GM18909 (cell line): ENCODE results near the gene MYL6.
"Not testable (repeated sequence)": the region's sequence is repeated elsewhere in the genome, so short reads cannot be mapped to it uniquely, and the experiment has no call there.

Experiments
- ATAC-seq: cut with Tn5 transposase; IDR thresholded peaks from one replicate; pipeline ENCODE4 v1.9.1; 2021; ENCODE audit warnings: mild to moderate bottlenecking; ENCODE audit not compliant: unreplicated experiment, poor library complexity

MYL6 gene

GRCh38 chr12:56158029-56158925, at the start of gene MYL6:
TSS of gene MYL6 (plus strand) at chr12:56158359. CDS start at chr12:56158402, 43 bp downstream.
- ATAC-seq, result peak; percentile 84

DNA sequence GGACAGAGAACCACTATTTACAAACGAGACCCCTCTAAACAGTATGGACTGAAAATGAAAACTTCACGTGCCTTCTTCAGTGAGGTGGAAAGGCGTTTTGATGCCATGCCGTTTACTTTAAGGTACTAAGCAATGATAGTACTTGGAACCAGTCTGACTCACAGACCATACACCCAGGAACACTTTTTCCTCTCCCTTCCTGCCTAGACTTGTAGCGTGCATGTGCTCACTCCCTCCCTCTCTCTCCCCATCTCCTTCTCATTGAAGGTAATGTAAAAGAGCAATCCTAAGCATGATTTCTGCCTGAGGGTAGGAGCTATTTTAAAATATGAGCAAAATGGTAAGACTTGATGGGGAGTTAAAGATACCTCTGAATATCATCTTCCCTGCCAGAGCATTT, 47.6 kb upstream of the MYL6 start:
- no peak for ATAC-seq

DNA sequence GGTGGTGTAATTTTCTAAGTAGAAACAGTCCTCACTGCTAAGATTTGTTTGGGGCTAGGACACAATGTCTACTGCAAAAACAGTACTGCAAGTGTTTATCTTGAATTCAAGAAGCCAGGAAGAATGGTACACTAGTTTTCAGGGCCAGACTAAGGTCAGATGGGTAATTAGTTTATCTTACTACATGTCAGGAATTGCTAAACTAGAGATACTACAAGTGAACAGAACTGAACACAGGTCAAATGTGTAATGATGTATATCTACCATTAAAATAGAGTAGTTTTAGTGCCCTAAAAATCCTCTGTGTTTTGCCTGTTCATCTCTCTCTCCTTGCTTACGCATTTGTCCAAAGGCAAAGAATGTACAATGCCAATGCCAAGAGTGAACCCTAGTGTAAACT, 44.1 kb upstream of the MYL6 start:
- ATAC-seq, result no peak

DNA sequence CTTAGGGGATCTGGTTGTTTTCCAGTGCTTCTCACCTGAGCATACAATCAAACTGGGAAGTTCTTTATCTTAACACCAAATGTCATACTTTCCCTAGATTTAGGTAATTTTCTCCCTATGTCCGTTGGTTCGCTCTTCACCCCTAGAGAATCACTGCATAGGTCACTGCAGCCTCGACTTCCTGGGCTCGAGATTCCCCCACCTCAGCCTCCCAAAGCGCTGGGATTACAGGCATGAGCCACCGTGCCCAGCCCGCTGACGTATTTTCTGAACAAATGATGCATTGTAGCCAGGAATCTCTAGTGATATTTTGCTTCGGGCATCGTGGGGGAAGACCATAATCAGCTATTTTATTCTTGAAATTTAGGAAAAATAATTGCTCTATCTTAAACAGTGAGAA, 42.8 kb upstream of the MYL6 start:
- ATAC-seq, result no peak

GRCh38 chr12:56116267-56117081, 41.7 kb upstream of the MYL6 start, which contains the start of gene RPL41:
TSS of gene RPL41 (plus strand) at chr12:56116633.
- ATAC-seq, result peak; percentile 51

DNA sequence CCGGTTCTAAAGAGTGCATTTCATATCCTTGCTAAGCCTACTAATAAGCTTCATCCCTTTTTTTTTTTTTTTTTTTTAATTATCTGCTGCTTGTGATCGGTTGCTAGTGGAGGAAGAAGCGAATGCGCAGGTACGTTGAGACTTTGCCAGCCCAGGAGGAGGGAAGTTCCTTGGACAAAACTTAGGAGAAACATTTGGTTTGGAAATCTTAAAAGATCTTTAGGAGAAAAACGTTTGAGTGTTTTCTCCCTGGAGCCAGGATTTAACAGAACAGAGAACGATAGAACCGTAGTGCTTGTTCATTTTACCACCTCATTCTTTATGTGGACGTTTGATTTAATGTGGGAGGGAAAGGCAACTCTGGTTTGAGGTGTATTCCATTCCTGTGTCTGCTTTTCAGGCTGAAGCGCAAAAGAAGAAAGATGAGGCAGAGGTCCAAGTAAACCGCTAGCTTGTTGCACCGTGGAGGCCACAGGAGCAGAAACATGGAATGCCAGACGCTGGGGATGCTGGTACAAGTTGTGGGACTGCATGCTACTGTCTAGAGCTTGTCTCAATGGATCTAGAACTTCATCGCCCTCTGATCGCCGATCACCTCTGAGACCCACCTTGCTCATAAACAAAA, 41.0 kb upstream of the MYL6 start:
- ATAC-seq, result not testable (repeated sequence)

- ATAC-seq, result peak; percentile 82
Observed at GRCh38 chr12:56117778-56118687, 40.1 kb upstream of the MYL6 start, which contains the start of gene ZC3H10. TSS of gene ZC3H10 (plus strand) at chr12:56118266. CDS start at chr12:56120563, 2,297 bp downstream.

GRCh38 chr12:56118688-56119357, 39.3 kb upstream of the MYL6 start:
- ATAC-seq, result no peak

DNA sequence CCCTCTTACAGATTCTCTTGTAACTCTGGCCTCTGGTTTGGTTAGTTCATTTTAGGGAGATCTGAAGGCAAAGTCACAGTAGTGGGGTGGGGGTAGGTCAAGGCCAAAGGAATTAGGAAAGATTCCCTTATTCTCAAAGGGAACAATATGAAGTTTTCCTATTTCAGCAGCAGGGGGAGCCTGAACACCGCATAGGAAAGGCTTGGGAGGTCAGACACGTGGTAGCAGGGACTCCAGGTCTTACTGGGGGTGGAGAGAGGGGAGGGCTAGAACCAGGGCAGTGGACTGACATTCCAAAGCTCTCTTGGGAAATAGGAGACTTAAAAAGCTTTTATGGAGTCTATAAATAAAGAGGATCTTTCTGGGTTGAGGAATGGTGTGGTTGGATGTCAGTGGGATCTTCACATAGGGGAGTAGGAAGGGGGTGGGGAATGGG, 38.8 kb upstream of the MYL6 start:
- no peak for ATAC-seq

GRCh38 chr12:56120158-56120846, 37.9 kb upstream of the MYL6 start:
- ATAC-seq, result no peak

DNA sequence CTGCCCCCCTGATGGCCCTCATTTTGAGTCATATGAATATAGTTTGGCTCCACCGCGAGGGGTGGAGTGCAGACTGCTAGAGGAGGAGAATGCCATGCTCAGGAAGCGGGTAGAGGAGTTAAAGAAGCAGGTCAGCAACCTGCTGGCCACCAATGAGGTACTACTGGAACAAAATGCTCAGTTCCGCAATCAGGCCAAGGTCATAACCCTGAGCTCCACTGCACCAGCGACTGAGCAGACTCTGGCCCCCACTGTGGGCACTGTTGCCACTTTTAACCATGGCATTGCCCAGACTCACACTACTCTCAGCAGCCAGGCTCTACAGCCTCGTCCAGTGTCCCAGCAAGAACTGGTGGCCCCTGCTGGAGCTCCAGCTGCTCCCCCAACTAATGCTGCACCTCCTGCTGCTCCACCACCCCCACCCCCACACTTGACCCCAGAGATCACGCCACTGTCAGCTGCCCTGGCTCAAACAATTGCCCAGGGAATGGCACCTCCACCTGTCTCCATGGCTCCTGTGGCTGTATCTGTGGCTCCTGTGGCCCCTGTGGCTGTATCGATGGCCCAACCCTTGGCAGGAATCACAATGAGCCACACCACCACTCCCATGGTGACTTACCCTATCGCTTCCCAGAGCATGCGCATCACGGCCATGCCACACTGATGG, 36.8 kb upstream of the MYL6 start:
- ATAC-seq, result no peak

GRCh38 chr12:56122637-56123036, 35.5 kb upstream of the MYL6 start:
- no peak for ATAC-seq

GRCh38 chr12:56124133-56124532, 34.0 kb upstream of the MYL6 start:
- ATAC-seq, result no peak

DNA sequence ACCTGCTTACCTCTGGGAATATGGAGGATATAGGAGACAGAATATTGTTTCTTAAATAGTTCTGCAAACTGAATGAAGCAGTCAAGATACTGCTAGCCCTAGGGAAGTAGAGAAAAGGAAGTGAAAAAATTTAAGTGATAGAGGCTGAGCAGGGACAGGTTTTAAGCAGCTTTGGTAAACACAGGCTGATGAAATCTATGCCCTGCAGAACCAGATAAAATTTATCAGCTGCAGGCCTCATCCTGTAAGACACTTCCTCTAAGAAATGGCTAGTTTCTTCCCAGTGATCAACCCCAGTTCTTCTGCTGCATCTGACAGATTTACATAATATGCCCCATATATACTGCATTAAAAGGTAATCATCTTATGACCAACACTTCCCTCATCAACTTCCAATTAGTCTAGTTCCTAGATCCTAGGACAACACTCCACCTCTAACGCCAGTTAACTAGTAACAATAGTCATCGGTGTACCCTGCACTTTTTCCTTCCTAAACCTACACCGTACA, 31.4 kb upstream of the MYL6 start:
- no peak for ATAC-seq

- no peak for ATAC-seq
Observed at GRCh38 chr12:56127485-56127887, 30.7 kb upstream of the MYL6 start.

DNA sequence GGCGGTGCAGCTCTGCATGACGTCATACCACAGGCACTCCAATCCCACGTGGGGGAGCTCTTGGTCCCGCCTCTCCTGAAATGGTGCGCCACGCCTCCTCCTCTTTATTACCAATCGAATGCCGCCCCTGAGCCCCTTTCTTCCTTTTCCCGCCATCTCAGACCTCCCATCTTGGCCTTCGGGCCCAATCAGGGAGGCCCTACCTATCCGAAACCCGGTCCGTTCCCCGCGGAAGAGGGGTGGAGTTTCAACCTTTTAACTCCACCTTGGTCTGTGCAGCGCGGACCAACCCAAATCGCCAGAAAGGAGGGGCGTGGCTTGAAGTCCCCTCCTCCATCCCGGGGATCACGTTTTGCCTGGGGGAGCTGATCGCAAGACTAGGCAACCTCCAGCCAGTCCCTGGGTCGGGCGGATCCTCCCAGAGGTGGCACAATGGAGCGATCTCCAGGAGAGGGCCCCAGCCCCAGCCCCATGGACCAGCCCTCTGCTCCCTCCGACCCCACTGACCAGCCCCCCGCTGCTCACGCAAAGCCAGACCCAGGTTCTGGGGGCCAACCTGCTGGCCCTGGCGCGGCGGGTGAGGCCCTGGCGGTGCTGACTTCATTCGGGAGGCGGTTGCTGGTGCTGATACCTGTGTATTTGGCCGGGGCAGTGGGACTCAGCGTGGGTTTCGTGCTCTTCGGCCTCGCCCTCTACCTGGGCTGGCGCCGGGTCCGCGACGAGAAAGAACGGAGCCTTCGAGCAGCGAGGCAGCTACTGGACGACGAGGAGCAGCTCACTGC, 30.1 kb upstream of the MYL6 start, which contains the start of gene ESYT1:
Gene ESYT1 (plus strand): TSS at position 380 of the 782 bp plus-strand sequence. CDS start 53 bp downstream, at position 433.
- ATAC-seq, result peak; percentile 88

GRCh38 chr12:56128670-56129205, 29.4 kb upstream of the MYL6 start:
- ATAC-seq, result no peak
